ENCODE measurements around the gene KIF16B. TPM values are rescaled to one million over a fixed set of nuclear protein-coding genes. Genes with fewer than 3 reads are reported as not detected.

KIF16B gene
- total and polyA plus RNA-seq, 10 of the 15 experiments (the other 5 are each of a cell fraction or from before 2014, with no cell fraction given): 0.21 to 5.2 (median 3.0) TPM

DNA sequence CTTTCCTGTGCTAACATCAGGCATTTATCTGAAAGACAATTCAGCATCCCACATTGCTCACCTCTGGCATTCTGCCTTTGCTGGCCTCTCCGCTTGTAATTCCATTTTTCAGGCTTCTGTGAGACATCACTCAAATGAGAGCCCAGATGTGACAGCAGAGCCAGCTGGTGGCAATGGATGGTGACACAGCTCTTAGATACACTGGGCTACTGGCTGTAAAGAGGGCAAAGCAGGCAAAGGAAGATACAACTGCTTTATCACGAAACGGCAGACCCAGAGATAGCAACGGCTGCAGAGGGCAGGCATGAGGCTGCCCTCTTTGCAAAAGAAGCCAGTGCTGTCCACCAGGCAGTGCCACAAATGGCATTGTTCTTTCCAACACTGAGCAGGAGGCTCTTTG is 329.8 kb downstream of the KIF16B start:
- H3K36me3 ChIP-seq (ENCODE audit: control insufficient read depth in 2 of 2, insufficient read depth in 2 of 2, low read length in 1 of 2): no peaks in the 10 kb centered on the region
- ATAC-seq (no peak), FAIRE-seq (no peak), DNase-seq (ENCODE audit: low read depth, low spot score) (no peak)
- no peaks in the 10 kb centered on the region for H4K20me1 ChIP-seq (ENCODE audit: control insufficient read depth, insufficient read depth)
- no peaks in the 10 kb centered on the region for H3K27me3 ChIP-seq (replicated peaks in 1 of 2; ENCODE audit: control insufficient read depth in 2 of 2, insufficient read depth in 2 of 2, low read length in 1 of 2)
- TF ChIP-seq RUNX3 (IDR thresholded peaks at IDR 0.05; ENCODE audit: low read length): no peak
- TF ChIP-seq RFX5 (IDR thresholded peaks at IDR 0.05; ENCODE audit: low read depth, low read length): no peak
- TF ChIP-seq RAD21 (IDR thresholded peaks at IDR 0.05; ENCODE audit: insufficient read depth, low read depth, low read length): peak; percentile 24; the same call in 1 of the 2 replicates
- TF ChIP-seq, protein P1, sequence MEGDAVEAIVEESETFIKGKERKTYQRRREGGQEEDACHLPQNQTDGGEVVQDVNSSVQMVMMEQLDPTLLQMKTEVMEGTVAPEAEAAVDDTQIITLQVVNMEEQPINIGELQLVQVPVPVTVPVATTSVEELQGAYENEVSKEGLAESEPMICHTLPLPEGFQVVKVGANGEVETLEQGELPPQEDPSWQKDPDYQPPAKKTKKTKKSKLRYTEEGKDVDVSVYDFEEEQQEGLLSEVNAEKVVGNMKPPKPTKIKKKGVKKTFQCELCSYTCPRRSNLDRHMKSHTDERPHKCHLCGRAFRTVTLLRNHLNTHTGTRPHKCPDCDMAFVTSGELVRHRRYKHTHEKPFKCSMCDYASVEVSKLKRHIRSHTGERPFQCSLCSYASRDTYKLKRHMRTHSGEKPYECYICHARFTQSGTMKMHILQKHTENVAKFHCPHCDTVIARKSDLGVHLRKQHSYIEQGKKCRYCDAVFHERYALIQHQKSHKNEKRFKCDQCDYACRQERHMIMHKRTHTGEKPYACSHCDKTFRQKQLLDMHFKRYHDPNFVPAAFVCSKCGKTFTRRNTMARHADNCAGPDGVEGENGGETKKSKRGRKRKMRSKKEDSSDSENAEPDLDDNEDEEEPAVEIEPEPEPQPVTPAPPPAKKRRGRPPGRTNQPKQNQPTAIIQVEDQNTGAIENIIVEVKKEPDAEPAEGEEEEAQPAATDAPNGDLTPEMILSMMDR (IDR thresholded peaks at IDR 0.05 in 2 of 3, conservative IDR thresholded peaks at IDR 0.05 in 1 of 3; ENCODE audit: control insufficient read depth in 2 of 3, extremely low read depth in 1 of 3, insufficient read depth in 1 of 3, low read depth in 3 of 3, low read length in 3 of 3): peak in 1 of 3 experiments; percentile 13; a peak in 2 of 6 replicates
- TF ChIP-seq EGR1 (IDR thresholded peaks at IDR 0.05; ENCODE audit: borderline replicate concordance in 1 of 2, low read depth in 2 of 2, low read length in 2 of 2): no peak
- no peak for TF ChIP-seq CHD1 (IDR thresholded peaks at IDR 0.05; ENCODE audit: low read depth, low read length)
- SMC1A ChIA-PET (ENCODE audit: uncharacterized antibody, unreplicated experiment): interaction anchor here (1.0 kb wide), 1 partner anchor 19 kb away, joined by 3 read pairs; no protein-coding TSS in a partner anchor
- BruUV-seq (replicated peaks): no TSS peak
- CTCF ChIA-PET: no interaction called here
- no peak overlapping the region for H3K4me3 ChIP-seq
- POLR2A ChIA-PET: no interaction called here
- RAD21 ChIA-PET (ENCODE audit: unreplicated experiment): no interaction called here
- no peak overlapping the region for H3K27ac ChIP-seq (ENCODE audit: control insufficient read depth, insufficient read depth)
- intact Hi-C loops (cut with micrococcal nuclease; ENCODE audit: unreplicated experiment) (loop anchor here (2.0 to 10.0 kb wide), 2 partner anchors 401 to 539 kb away; no protein-coding TSS in a partner anchor), in situ Hi-C loops (cut with MboI) (no loop called here)
- H3K4me1 ChIP-seq (ENCODE audit: control insufficient read depth, insufficient read depth, low read length): no peaks in the 10 kb centered on the region
- 32% methylated on average over 4 of the region's 4 CpGs for WGBS (ENCODE audit: insufficient coverage, insufficient replicate concordance, low lambda C conversion rate, missing lambda C conversion rate)
- H3K9me3 ChIP-seq (replicated peaks; ENCODE audit: control insufficient read depth, insufficient read depth, low read length): no peaks in the 10 kb centered on the region; the same call in 2 of the 3 replicates
- H3K9ac ChIP-seq (ENCODE audit: control insufficient read depth, insufficient read depth, low read length): no peak overlapping the region
- H3K4me2 ChIP-seq (ENCODE audit: control insufficient read depth, insufficient read depth): no peak overlapping the region
- no peaks in the 10 kb centered on the region for H3K79me2 ChIP-seq (ENCODE audit: control insufficient read depth, insufficient read depth, low read length)
- no peak overlapping the region for H2AFZ ChIP-seq (ENCODE audit: control insufficient read depth, low read depth, low read length)

Data from GM12878 (cell line).